ENCODE data around the gene PPP1R12C. TPM values are rescaled to one million over a fixed set of nuclear protein-coding genes. Genes with fewer than 3 reads are reported as not detected.
A peak's percentile ranks its signal among the peaks of the same experiment; 100 is the strongest.

The PPP1R12C gene
- total RNA-seq, 2 experiments from 2014 or later, result 55.4 to 55.8 TPM

DNA sequence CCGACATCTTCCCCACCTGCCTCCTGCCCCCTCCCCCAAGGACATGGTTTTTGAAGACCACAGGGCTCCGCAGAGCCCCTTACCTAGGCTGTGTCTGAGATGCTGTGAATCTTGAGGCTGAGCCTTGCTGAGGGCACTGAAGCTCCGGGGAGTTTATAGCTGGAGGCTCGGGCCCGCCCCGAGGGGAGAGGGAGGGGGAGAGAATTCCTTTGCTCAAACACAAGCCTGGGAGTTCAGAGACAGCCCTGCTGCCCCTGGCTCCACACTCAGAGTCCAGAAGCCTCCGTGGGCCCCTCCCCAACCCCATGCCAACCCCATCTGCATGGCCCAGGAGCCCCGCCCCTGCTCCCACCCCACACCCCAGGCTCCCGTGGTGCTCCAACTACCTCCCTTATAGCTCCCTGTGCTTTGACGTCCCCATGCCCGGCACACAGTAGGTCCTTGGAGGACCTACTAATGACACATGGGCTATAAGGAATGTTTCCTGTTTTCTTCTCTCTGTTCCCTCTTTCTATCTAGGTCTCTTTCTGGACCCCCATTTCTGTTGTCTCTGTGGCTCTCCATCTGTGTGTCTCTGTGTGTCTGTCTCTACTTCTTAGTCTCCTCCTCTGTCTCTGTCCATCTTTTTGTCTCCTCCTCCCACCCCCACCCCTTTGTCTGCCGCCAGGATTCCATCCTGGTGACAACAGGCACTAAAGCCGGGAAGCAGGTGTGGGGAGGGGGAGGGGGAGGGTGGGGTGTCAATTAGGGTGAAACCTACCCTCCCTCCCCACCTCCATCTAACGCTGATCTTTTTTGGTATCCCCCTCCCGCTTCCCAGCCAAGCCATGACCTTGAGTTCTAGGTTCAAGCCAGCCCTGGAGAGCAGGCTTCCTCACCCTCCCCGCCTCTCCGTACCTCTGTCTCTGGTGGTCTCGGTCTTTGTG is 31.9 kb upstream of the PPP1R12C start, which contains the start of gene TNNT1:
Gene TNNT1, minus strand, starts transcription at position 129 of the 926 bp plus-strand sequence. CDS start 2,049 bp downstream, outside the sequence.
- ChIA-PET POLR2A (no interaction called here), CTCF (no interaction called here)
- intact Hi-C loops (cut with micrococcal nuclease), result no loop called here
- DNase-seq (no peak), ATAC-seq (no peak)
- Mint-ChIP-seq H3K27me3 (peaks cover 33% of the 10 kb centered on the region), H3K4me1 (ENCODE audit: low read depth) (peaks cover 16% of the 10 kb centered on the region), H3K4me3 (no peak within 1 kb of the TSS), H3K27ac (no peak within 1 kb of the TSS), H3K9me3 (peaks cover 10% of the 10 kb centered on the region), H3K36me3 (ENCODE audit: low read depth) (no peaks in the 10 kb centered on the region)
- TF ChIP-seq, protein P1, sequence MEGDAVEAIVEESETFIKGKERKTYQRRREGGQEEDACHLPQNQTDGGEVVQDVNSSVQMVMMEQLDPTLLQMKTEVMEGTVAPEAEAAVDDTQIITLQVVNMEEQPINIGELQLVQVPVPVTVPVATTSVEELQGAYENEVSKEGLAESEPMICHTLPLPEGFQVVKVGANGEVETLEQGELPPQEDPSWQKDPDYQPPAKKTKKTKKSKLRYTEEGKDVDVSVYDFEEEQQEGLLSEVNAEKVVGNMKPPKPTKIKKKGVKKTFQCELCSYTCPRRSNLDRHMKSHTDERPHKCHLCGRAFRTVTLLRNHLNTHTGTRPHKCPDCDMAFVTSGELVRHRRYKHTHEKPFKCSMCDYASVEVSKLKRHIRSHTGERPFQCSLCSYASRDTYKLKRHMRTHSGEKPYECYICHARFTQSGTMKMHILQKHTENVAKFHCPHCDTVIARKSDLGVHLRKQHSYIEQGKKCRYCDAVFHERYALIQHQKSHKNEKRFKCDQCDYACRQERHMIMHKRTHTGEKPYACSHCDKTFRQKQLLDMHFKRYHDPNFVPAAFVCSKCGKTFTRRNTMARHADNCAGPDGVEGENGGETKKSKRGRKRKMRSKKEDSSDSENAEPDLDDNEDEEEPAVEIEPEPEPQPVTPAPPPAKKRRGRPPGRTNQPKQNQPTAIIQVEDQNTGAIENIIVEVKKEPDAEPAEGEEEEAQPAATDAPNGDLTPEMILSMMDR (IDR thresholded peaks at IDR 0.05), result no peak

DNA sequence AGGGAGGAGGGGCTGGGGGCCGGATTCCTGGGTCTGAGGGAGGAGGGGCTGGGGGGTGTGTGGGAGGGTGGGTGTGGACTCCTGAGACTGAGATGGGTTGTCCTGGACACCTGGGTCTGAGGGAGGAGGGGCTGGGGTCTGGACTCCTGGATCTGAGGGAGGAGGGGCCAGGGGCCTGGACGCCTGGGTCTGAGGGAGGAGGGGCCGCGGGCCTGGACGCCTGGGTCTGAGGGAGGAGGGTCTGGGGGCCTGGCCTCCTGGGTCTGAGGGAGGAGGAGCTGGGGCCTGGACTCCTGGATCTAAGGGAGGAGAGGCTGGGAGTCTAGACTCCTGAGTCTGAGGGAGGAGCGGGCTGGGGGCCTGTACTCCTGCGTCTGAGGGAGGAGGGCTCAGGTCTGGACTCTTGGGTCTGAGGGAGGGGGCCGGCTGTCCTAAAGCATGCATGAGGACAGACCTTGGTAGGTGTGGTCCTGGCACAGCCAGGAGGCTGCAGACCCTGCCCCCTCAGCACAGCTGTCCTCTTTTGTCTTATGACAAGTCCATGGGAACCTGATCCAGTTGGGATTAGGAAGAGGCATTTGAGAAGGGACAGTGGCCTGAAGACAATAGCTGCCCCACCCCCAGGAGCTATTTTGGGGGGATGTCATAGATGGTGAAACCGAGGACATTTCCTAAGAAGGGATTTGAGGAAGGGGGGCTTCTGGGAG is 30.3 kb upstream of the PPP1R12C start:
- DNase-seq (no peak), ATAC-seq (no peak)
- Mint-ChIP-seq H3K4me3 (no peak overlapping the region), H3K4me1 (ENCODE audit: low read depth) (peaks cover 10% of the 10 kb centered on the region), H3K27me3 (peaks cover 43% of the 10 kb centered on the region), H3K27ac (no peak overlapping the region), H3K9me3 (peaks cover 10% of the 10 kb centered on the region), H3K36me3 (ENCODE audit: low read depth) (no peaks in the 10 kb centered on the region)
- POLR2A ChIA-PET, result no interaction called here
- TF ChIP-seq, protein P1 (IDR thresholded peaks at IDR 0.05), result no peak
- intact Hi-C loops (cut with micrococcal nuclease), result no loop called here
- CTCF ChIA-PET, result no interaction called here

DNA sequence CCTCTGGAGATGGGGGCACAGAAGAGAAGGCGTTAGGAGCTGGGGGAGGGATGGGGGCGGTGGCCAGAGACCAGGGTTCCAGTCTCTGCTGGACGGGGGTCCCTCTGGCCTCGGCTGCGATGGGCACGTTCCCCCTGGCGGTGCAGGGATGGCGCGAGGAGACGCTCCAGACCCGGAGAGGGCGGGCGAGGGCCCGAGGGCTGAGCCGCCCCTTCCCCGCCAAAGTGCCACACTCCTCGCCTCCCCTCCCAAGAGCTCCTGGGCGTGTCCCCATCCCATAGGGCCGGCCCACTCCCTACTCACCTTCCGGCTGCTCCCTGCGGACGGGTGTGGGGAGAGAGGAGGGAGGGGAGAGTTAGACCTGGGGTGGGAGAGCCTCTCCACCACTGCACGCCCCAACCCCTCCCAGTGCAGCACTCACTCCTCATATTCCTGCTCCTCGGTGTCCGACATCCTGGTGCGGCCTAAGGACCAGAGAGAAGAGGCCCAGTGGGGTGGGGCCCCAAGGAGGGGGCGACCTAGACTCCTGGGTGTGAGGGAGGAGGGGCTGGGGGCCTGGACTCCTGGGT is 29.4 kb upstream of the PPP1R12C start:
- intact Hi-C loops (cut with micrococcal nuclease), result no loop called here
- ATAC-seq, result no peak
- peaks cover 5% of the 10 kb centered on the region for H3K9me3 Mint-ChIP-seq
- H3K27ac Mint-ChIP-seq, result no peak overlapping the region
- CTCF ChIA-PET, result interaction anchor here (0.7 to 1.4 kb wide), 5 partner anchors 10 to 357 kb away, joined by 3 to 6 read pairs (median 4); partner anchors contain the start of gene PPP1R12C
- H3K4me3 Mint-ChIP-seq, result no peak overlapping the region
- peaks cover 45% of the 10 kb centered on the region for H3K27me3 Mint-ChIP-seq
- TF ChIP-seq, protein P1 (IDR thresholded peaks at IDR 0.05), result no peak
- DNase-seq, result no peak
- H3K36me3 Mint-ChIP-seq (ENCODE audit: low read depth), result no peaks in the 10 kb centered on the region
- H3K4me1 Mint-ChIP-seq (ENCODE audit: low read depth), result peaks cover 4% of the 10 kb centered on the region
- POLR2A ChIA-PET, result interaction anchor here (0.5 to 0.8 kb wide), 2 partner anchors 43 to 182 kb away, joined by 3 to 4 read pairs; no protein-coding TSS in a partner anchor

DNA sequence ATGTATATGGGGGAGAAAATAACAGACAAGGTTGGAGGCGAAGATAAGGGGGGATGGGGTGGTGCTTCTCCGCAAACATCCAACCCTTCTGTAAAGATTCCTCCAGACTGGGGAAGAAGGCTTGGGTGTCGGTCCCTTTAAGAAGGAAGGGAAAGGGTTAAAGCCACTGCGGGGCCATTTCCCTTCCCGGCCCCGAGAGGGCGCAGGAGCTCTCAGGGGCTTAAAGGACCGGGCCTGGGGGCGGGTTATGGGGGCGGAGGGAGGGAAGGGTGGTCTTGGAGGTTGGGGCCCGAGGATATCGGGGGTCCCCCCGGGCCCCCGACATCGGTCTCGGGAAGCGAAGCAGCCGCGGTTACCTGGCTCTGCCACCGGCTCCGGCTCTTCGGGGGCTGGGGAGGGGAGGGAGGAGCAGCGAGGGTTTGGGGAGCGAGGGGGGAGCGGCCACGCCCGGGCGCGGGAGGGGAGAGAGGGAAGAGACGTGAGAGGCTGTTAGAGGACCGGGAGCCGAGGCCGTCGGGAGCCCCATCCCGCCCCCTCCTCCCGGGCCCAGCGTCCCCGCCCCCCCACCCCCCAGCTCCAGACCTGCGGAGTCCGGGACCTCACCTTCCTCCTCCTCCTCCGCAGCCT is 28.8 kb upstream of the PPP1R12C start:
- CTCF ChIA-PET, result interaction anchor here (0.7 to 1.4 kb wide), 5 partner anchors 10 to 357 kb away, joined by 3 to 6 read pairs (median 4); partner anchors contain the start of gene PPP1R12C
- Mint-ChIP-seq H3K4me1 (ENCODE audit: low read depth) (peaks cover 3% of the 10 kb centered on the region), H3K27ac (no peak overlapping the region), H3K36me3 (ENCODE audit: low read depth) (no peaks in the 10 kb centered on the region), H3K9me3 (no peaks in the 10 kb centered on the region), H3K4me3 (no peak overlapping the region), H3K27me3 (peaks cover 48% of the 10 kb centered on the region)
- TF ChIP-seq, protein P1 (IDR thresholded peaks at IDR 0.05), result peak; percentile 63
- intact Hi-C loops (cut with micrococcal nuclease), result no loop called here
- POLR2A ChIA-PET, result interaction anchor here (0.5 to 0.8 kb wide), 2 partner anchors 43 to 183 kb away, joined by 3 to 4 read pairs; no protein-coding TSS in a partner anchor
- peak; percentile 49 for DNase-seq
- ATAC-seq, result peak; percentile 62
